PC-3 (cell line): ENCODE measurements around the gene ZNF341. TPM values are rescaled to one million over a fixed set of nuclear protein-coding genes. Genes with fewer than 3 reads are reported as not detected.

Source experiments
- ATAC-seq: fragments of 200-7000 bp; cut with Tn5 transposase; 2 replicates; pipeline ENCODE4 v1.9.1; 2020; ENCODE audit warnings: mild to moderate bottlenecking, moderate library complexity
- BruUV-seq: library from RNA; stranded (reverse); fragments of 400-500 nt; replicated peaks from 2 replicates; lab custom pipeline; 2021; lab: Mats Ljungman, UMichigan
- CTCF ChIA-PET: fragments of 300-600 bp; sonication (Branson Sonifier 250); formaldehyde crosslinking; loops from one replicate; lab custom pipeline; 2022; ENCODE audit warnings: antibody characterized with exemption; lab: Charles Lee
- POLR2A ChIA-PET: fragments of 300-600 bp; sonication (Branson Sonifier 250); formaldehyde crosslinking; loops from one replicate; lab custom pipeline; 2022; ENCODE audit warnings: antibody characterized with exemption; ENCODE audit not compliant: unreplicated experiment; lab: Charles Lee
- DNase-seq: peaks from one replicate; pipeline ENCODE4 v3.0.0-alpha.2; 2015
- H2AFZ ChIP-seq: fragments of 300-600 bp; sonication (generic); 2 replicates; pipeline ENCODE4 v1.6.0; 2016; ENCODE audit warnings: antibody characterized with exemption, low read length
- H3F3A ChIP-seq: fragments of 300-600 bp; sonication (generic); one replicate; pipeline ENCODE4 v1.6.0; 2017; ENCODE audit warnings: antibody characterized with exemption, low read length, control low read depth, mild to moderate bottlenecking; ENCODE audit not compliant: unreplicated experiment
- H3K27ac ChIP-seq: fragments of 300-600 bp; sonication (generic); 2 replicates; pipeline ENCODE4 v1.5.1; 2016; ENCODE audit warnings: mild to moderate bottlenecking, low read length
- H3K27me3 ChIP-seq: fragments of 300-600 bp; sonication (generic); 2 replicates; pipeline ENCODE4 v1.6.1; 2016; ENCODE audit warnings: low read length, mixed read lengths
- H3K36me3 ChIP-seq: fragments of 300-600 bp; sonication (generic); 2 replicates; pipeline ENCODE4 v1.6.1; 2016; ENCODE audit warnings: low read depth, mixed run types, low read length, mixed read lengths
- H3K4me1 ChIP-seq: fragments of 300-600 bp; sonication (generic); 2 replicates; pipeline ENCODE4 v1.5.1; 2016; ENCODE audit warnings: low read length; ENCODE audit not compliant: insufficient read depth
- H3K4me2 ChIP-seq: fragments of 300-600 bp; sonication (generic); 2 replicates; pipeline ENCODE4 v1.6.0; 2016; ENCODE audit warnings: low read length
- H3K4me3 ChIP-seq: fragments of 300-600 bp; sonication (generic); 2 replicates; pipeline ENCODE4 v1.5.1; 2016; ENCODE audit warnings: mild to moderate bottlenecking, low read length, mixed read lengths
- H3K79me2 ChIP-seq: fragments of 300-600 bp; sonication (generic); 2 replicates; pipeline ENCODE4 v1.6.1; 2017; ENCODE audit warnings: low read length, mixed read lengths
- H3K9ac ChIP-seq: fragments of 300-600 bp; sonication (generic); 2 replicates; pipeline ENCODE4 v1.6.0; 2016; ENCODE audit warnings: mild to moderate bottlenecking, low read length
- H3K9me2 ChIP-seq: fragments of 300-600 bp; sonication (generic); replicated peaks from 2 replicates; pipeline ENCODE4 v1.6.1; 2016; ENCODE audit warnings: mixed run types, low read length, mixed read lengths
- H3K9me3 ChIP-seq: fragments of 300-600 bp; sonication (generic); 2 replicates; pipeline ENCODE4 v1.6.1; 2016; ENCODE audit warnings: low read length, mixed read lengths
- H4K20me1 ChIP-seq: fragments of 300-600 bp; sonication (generic); 2 replicates; pipeline ENCODE4 v1.6.1; 2016; ENCODE audit warnings: low read length, mixed read lengths
- EZH2 ChIP-seq: fragments of 300-600 bp; sonication (generic); IDR thresholded peaks from one replicate; pipeline ENCODE4 v1.6.1; 2017; ENCODE audit warnings: antibody characterized with exemption, mild to moderate bottlenecking, low read length; ENCODE audit not compliant: unreplicated experiment
- EZH2phosphoT487 ChIP-seq: fragments of 300-600 bp; sonication (generic); IDR thresholded peaks from 2 replicates; pipeline ENCODE4 v1.6.1; 2018; ENCODE audit warnings: mild to moderate bottlenecking, antibody characterized with exemption, low read length, borderline replicate concordance
- intact Hi-C: fragments of 100-400 bp; cut with micrococcal nuclease; formaldehyde crosslinking; loops from 2 replicates; pipeline ENCODE4 v1.9.0; 2023
- total RNA-seq: library from RNA; depleted of rRNA; stranded (reverse); fragments of >200 nt; gene quantifications from 2 replicates; pipeline ENCODE4 v1.2.3, GENCODE V29; 2014
- TF ChIP-seq, protein P1 (sequence below): fragments of 300-600 bp; sonication (generic); conservative IDR thresholded peaks from 2 replicates; pipeline ENCODE4 v1.5.1; 2017; ENCODE audit warnings: antibody characterized with exemption, low read depth, mild to moderate bottlenecking, low read length

ZNF341 gene
- total RNA-seq, 1 experiment from 2014 or later: 4.4 TPM

DNA sequence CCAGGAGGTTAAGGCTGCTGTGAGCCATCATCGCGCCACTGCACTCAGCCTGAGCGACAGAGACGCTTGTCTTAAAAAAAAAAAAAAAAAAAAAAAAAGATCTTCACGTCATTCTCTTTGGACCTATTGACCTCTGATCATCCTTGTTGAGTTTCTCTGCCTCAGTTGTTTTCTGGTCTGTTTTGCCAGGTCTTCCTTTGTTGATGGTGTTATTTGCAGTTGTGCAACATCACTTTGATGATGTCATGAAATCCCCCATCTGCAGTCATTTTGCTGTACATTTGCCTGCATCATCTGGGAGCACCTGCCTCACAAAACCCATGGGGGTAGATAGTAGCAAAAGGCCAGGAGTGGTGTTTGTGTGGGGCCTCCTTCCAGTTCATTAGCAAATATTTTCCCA, 40.1 kb downstream of the ZNF341 start:
- Histone ChIP-seq H3K9ac (no peak overlapping the region), H3K36me3 (peaks cover 3% of the 10 kb centered on the region; the same call in 1 of the 2 replicates), H3K4me2 (no peak overlapping the region), H3K4me3 (no peak overlapping the region), H2AFZ (no peak overlapping the region), H3F3A (no peaks in the 10 kb centered on the region), H3K4me1 (no peaks in the 10 kb centered on the region), H3K79me2 (no peaks in the 10 kb centered on the region), H3K27ac (no peak overlapping the region), H3K9me2 (no peaks in the 10 kb centered on the region), H4K20me1 (no peaks in the 10 kb centered on the region), H3K9me3 (no peaks in the 10 kb centered on the region), H3K27me3 (no peaks in the 10 kb centered on the region)
- intact Hi-C loops: no loop called here
- no peak for DNase-seq
- ATAC-seq: no peak
- no TSS peak for BruUV-seq
- TF ChIP-seq EZH2phosphoT487: no peak
- TF ChIP-seq EZH2: no peak
- TF ChIP-seq, protein P1, sequence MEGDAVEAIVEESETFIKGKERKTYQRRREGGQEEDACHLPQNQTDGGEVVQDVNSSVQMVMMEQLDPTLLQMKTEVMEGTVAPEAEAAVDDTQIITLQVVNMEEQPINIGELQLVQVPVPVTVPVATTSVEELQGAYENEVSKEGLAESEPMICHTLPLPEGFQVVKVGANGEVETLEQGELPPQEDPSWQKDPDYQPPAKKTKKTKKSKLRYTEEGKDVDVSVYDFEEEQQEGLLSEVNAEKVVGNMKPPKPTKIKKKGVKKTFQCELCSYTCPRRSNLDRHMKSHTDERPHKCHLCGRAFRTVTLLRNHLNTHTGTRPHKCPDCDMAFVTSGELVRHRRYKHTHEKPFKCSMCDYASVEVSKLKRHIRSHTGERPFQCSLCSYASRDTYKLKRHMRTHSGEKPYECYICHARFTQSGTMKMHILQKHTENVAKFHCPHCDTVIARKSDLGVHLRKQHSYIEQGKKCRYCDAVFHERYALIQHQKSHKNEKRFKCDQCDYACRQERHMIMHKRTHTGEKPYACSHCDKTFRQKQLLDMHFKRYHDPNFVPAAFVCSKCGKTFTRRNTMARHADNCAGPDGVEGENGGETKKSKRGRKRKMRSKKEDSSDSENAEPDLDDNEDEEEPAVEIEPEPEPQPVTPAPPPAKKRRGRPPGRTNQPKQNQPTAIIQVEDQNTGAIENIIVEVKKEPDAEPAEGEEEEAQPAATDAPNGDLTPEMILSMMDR: no peak
- CTCF ChIA-PET: no interaction called here
- POLR2A ChIA-PET: no interaction called here

DNA sequence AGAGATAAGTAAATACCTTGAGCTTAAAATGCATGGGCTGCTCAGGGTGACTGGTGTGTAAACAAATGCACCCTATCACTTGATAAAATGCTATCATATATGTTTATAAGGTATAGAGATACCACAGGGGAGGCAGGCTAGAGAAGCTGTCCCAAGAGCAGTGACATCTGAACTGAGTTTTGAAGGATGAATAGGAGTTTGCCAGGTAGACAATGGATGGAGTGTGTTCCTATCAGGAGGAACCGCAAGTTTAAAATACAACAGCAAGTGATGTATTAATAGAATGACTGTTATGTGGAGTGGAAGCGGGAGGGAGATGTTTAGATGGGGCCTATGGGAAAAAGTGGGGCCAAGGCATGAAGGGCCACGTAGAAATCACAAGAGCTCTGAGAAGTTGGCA, 40.6 kb downstream of the ZNF341 start:
- Histone ChIP-seq H3K9me3 (no peaks in the 10 kb centered on the region), H3F3A (no peaks in the 10 kb centered on the region), H3K27me3 (no peaks in the 10 kb centered on the region), H3K36me3 (peaks cover 3% of the 10 kb centered on the region; the same call in 1 of the 2 replicates), H3K79me2 (no peaks in the 10 kb centered on the region), H3K27ac (no peak overlapping the region), H3K4me3 (no peak overlapping the region), H2AFZ (no peak overlapping the region), H3K9me2 (no peaks in the 10 kb centered on the region), H4K20me1 (no peaks in the 10 kb centered on the region), H3K4me1 (no peaks in the 10 kb centered on the region), H3K9ac (no peak overlapping the region), H3K4me2 (no peak overlapping the region)
- DNase-seq: no peak
- CTCF ChIA-PET: no interaction called here
- intact Hi-C loops: no loop called here
- POLR2A ChIA-PET: no interaction called here
- no peak for ATAC-seq
- BruUV-seq: no TSS peak
- TF ChIP-seq, protein P1: no peak
- no peak for TF ChIP-seq EZH2
- TF ChIP-seq EZH2phosphoT487: no peak

DNA sequence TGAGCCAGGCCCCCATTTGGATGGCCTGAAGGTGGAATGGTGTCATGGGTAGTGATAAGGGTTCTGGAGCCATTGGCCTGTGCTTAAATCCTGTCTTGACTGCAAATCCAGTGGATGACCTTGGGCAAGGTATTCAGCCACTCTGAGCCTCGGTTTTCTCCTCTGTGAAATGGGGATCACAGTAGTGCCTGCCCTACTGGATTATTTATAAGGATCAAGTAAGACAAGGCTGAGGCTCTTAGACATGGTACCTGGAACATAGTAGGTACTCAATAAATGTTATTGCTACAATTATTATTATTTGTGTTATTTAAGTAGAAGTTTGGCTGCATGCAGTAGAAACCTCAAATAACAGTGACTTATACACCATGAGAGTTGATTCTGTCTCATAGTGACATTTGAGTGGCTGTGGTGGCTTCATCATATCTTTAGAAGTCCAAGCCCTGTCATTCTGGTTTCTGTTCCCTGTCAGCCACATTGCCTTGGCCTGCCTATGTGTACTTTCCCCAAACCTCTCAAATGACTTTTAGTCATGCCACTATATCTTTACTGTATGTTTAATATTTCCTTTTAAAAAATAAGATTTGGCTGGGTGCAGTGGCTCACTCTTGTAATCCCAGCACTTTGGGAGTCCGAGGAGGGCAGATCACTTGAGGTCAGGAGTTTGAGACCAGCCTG, 41.8 kb downstream of the ZNF341 start:
- no peak; the same call in 1 of the 2 replicates for ATAC-seq
- no TSS peak for BruUV-seq
- Histone ChIP-seq H2AFZ (no peak overlapping the region), H3K4me1 (peaks cover 7% of the 10 kb centered on the region), H3K9me2 (no peaks in the 10 kb centered on the region), H3K9ac (no peak overlapping the region), H3F3A (no peaks in the 10 kb centered on the region), H4K20me1 (no peaks in the 10 kb centered on the region), H3K4me3 (no peak overlapping the region), H3K27ac (no peak overlapping the region), H3K4me2 (no peak overlapping the region), H3K9me3 (no peaks in the 10 kb centered on the region), H3K79me2 (no peaks in the 10 kb centered on the region), H3K36me3 (peaks cover 3% of the 10 kb centered on the region; the same call in 1 of the 2 replicates), H3K27me3 (no peaks in the 10 kb centered on the region)
- ChIA-PET POLR2A (no interaction called here), CTCF (no interaction called here)
- no peak for DNase-seq
- TF ChIP-seq EZH2phosphoT487: no peak
- TF ChIP-seq EZH2: no peak
- TF ChIP-seq, protein P1: no peak
- intact Hi-C loops: no loop called here
